ENCODE results near the gene TMEM181.

Gene TMEM181

GRCh38 chr6:158565482-158566040 is 5.7 kb downstream of the TMEM181 start:
- DNase-seq = no peak

- no peak for DNase-seq
Measured at GRCh38 chr6:158566207-158566818, 6.4 kb downstream of the TMEM181 start.

GRCh38 chr6:158567152-158567551 is 7.3 kb downstream of the TMEM181 start:
- no peak for DNase-seq

- peak; percentile 30 for DNase-seq
Measured at GRCh38 chr6:158567871-158568401, 8.0 kb downstream of the TMEM181 start.

GRCh38 chr6:158568549-158568948 is 8.7 kb downstream of the TMEM181 start:
- no peak for DNase-seq

GRCh38 chr6:158569036-158569435 is 9.1 kb downstream of the TMEM181 start:
- DNase-seq = no peak

GRCh38 chr6:158570681-158570962 is 10.7 kb downstream of the TMEM181 start:
- no peak for DNase-seq

- DNase-seq = no peak
Measured at GRCh38 chr6:158571826-158572652, 12.1 kb downstream of the TMEM181 start.

GRCh38 chr6:158572653-158573541 is 13.0 kb downstream of the TMEM181 start:
- DNase-seq = no peak

GRCh38 chr6:158573542-158573931 is 13.6 kb downstream of the TMEM181 start:
- no peak for DNase-seq

- no peak for DNase-seq
Measured at GRCh38 chr6:158574800-158575199, 14.9 kb downstream of the TMEM181 start.

GRCh38 chr6:158575550-158575949 is 15.7 kb downstream of the TMEM181 start:
- DNase-seq = no peak

- no peak for DNase-seq
Measured at GRCh38 chr6:158584236-158584651, 24.4 kb downstream of the TMEM181 start.

- no peak for DNase-seq
Measured at GRCh38 chr6:158586652-158587051, 26.8 kb downstream of the TMEM181 start.

- DNase-seq = no peak
Measured at GRCh38 chr6:158589366-158589765, 29.5 kb downstream of the TMEM181 start.

GRCh38 chr6:158591134-158591809 is 31.4 kb downstream of the TMEM181 start:
- DNase-seq = no peak

- no peak for DNase-seq
Measured at GRCh38 chr6:158591810-158592209, 31.9 kb downstream of the TMEM181 start.

GRCh38 chr6:158593670-158594069 is 33.8 kb downstream of the TMEM181 start:
- no peak for DNase-seq

- DNase-seq = peak; percentile 12
Measured at GRCh38 chr6:158595223-158595622, 35.3 kb downstream of the TMEM181 start.

- DNase-seq = no peak
Measured at GRCh38 chr6:158596861-158597260, 37.0 kb downstream of the TMEM181 start.

- DNase-seq = no peak
Measured at GRCh38 chr6:158597565-158597964, 37.7 kb downstream of the TMEM181 start.

GRCh38 chr6:158599635-158600034 is 39.7 kb downstream of the TMEM181 start:
- no peak for DNase-seq
